IPS-20b (cell line): ENCODE results near the gene RAD51B.
"Not testable (repeated sequence)": the region's sequence is repeated elsewhere in the genome, so short reads cannot be mapped to it uniquely, and the experiment has no call there.

Experiments used
- H3K27ac ChIP-seq: one replicate; pipeline ENCODE4 v1.5.1; 2013; ENCODE audit warnings: low read length
- H3K27me3 ChIP-seq: 2 replicates; pipeline ENCODE4 v1.6.1; 2013; ENCODE audit warnings: mild to moderate bottlenecking, low read length, inconsistent platforms; ENCODE audit not compliant: insufficient read depth
- H3K36me3 ChIP-seq: 2 replicates; pipeline ENCODE4 v1.6.1; 2013; ENCODE audit warnings: low read depth, mild to moderate bottlenecking, inconsistent platforms, low read length, moderate library complexity; ENCODE audit not compliant: insufficient read depth
- H3K4me1 ChIP-seq: 2 replicates; pipeline ENCODE4 v1.6.1; 2013; ENCODE audit warnings: mild to moderate bottlenecking, control low read depth, inconsistent platforms, low read length, moderate library complexity; ENCODE audit not compliant: insufficient read depth
- H3K4me3 ChIP-seq: 2 replicates; pipeline ENCODE4 v1.5.1; 2013; ENCODE audit warnings: mild to moderate bottlenecking, low read length, inconsistent platforms
- H3K9ac ChIP-seq: 2 replicates; pipeline ENCODE4 v1.6.1; 2013; ENCODE audit warnings: low read depth, mild to moderate bottlenecking, inconsistent platforms, low read length, moderate library complexity
- H3K9me3 ChIP-seq: 2 replicates; pipeline ENCODE4 v1.6.1; 2013; ENCODE audit warnings: mild to moderate bottlenecking, low read depth, low read length, inconsistent platforms; ENCODE audit not compliant: insufficient read depth

RAD51B gene

DNA sequence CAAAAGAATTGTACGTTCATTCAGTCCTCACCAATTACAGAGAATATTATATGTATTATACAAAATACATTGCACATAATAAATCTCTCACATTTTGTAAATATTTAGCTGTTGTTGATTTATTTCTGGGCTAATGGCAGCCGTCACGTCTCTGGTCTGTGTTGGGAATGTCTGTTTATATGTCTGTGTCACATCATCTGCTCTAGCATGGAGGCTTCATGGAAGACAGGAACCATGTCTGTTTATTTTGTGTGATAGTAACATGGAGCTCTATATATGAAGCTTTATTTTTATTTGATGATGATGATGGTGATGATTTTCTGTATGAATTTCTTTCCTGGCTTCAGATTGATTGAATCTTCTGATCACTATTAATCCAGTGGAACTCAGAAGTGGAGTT, 138.4 kb downstream of the RAD51B start:
- Histone ChIP-seq H3K4me3 (no peak overlapping the region), H3K27ac (no peak overlapping the region), H3K9me3 (no peaks in the 10 kb centered on the region), H3K36me3 (no peaks in the 10 kb centered on the region), H3K9ac (no peak overlapping the region), H3K27me3 (no peaks in the 10 kb centered on the region), H3K4me1 (no peaks in the 10 kb centered on the region)

- H3K36me3 ChIP-seq = no peaks in the 10 kb centered on the region
- H3K27me3 ChIP-seq = no peaks in the 10 kb centered on the region
- H3K27ac ChIP-seq = no peak overlapping the region
- no peaks in the 10 kb centered on the region for H3K4me1 ChIP-seq
- H3K9me3 ChIP-seq = no peaks in the 10 kb centered on the region
- H3K9ac ChIP-seq = no peak overlapping the region
- no peak overlapping the region for H3K4me3 ChIP-seq
Observed at GRCh38 chr14:67961676-67962075, 142.1 kb downstream of the RAD51B start.

GRCh38 chr14:67962215-67962644, 142.7 kb downstream of the RAD51B start:
- H3K27me3 ChIP-seq = no peaks in the 10 kb centered on the region
- H3K9me3 ChIP-seq = peaks cover 4% of the 10 kb centered on the region
- no peak overlapping the region for H3K4me3 ChIP-seq
- H3K9ac ChIP-seq = no peak overlapping the region
- no peak overlapping the region for H3K27ac ChIP-seq
- no peaks in the 10 kb centered on the region for H3K4me1 ChIP-seq
- peaks cover 2% of the 10 kb centered on the region; the same call in 1 of the 2 replicates for H3K36me3 ChIP-seq

GRCh38 chr14:67963545-67963944, 144.0 kb downstream of the RAD51B start:
- Histone ChIP-seq H3K4me3 (no peak overlapping the region), H3K27me3 (no peaks in the 10 kb centered on the region), H3K36me3 (peaks cover 5% of the 10 kb centered on the region; the same call in 1 of the 2 replicates), H3K4me1 (no peaks in the 10 kb centered on the region), H3K9ac (no peak overlapping the region), H3K9me3 (peaks cover 13% of the 10 kb centered on the region), H3K27ac (no peak overlapping the region)

DNA sequence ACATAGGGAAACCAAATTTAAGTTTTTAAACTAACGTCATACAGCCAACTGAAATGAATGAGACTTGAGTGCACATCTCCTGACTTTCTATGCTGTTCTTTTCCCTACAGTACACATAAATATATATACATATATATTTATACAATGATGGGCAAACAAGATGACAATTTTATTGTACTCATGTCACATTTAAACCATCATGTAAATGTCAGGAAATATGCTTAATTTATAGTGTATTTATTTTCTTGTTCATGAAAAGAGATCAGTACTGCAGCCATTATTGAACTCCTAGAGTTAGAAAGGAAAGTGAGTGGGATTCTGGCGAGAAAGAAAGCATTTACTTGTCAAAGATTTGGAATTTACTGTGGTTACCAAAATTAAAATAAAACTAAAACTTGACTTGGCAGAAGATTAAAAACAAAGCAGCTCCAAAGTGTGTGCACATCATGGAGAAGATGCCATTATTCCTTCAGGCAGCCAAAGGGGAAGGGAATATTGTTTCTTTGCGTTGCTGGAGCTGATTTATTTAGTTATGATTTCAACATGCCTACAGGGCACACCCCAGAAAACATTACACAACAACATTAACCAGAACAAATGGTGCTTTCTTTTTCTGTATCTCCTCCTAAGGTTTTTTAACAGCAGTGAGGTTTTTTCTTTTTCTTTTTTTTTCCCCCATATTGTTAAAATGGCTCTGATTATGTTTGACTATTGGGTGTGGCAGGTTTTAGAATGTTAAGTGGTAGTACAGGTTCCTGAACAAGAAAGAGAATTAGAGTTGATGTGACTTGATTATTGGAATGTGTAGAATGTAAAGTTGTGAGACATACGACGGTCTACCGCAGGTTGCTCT, 144.6 kb downstream of the RAD51B start:
- Histone ChIP-seq H3K4me1 (no peaks in the 10 kb centered on the region), H3K27me3 (no peaks in the 10 kb centered on the region), H3K4me3 (no peak overlapping the region), H3K9me3 (peaks cover 19% of the 10 kb centered on the region), H3K36me3 (peaks cover 10% of the 10 kb centered on the region), H3K27ac (no peak overlapping the region), H3K9ac (no peak overlapping the region)

DNA sequence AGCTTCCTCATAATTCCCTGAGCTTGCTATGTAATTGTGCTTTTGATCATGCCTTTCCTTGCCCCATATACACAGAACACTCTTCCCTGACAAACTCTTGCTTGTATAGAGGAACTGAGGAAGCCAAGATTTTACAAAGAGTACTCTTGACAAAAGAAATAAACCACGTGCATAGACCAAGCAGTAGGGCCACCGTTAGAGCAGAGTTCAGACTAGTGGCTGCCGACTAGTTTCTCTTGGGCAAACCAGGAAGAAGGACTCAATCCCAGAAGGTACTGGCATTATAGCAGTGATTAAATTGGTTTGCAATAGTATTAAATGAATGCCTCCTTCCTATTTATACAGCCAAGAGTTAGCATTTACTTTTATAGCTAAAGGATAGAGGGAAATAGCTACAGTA, 146.1 kb downstream of the RAD51B start:
- Histone ChIP-seq H3K9me3 (peaks cover 20% of the 10 kb centered on the region), H3K27ac (no peak overlapping the region), H3K27me3 (no peaks in the 10 kb centered on the region), H3K36me3 (peaks cover 12% of the 10 kb centered on the region), H3K4me1 (peaks cover 10% of the 10 kb centered on the region), H3K4me3 (no peak overlapping the region), H3K9ac (no peak overlapping the region)

DNA sequence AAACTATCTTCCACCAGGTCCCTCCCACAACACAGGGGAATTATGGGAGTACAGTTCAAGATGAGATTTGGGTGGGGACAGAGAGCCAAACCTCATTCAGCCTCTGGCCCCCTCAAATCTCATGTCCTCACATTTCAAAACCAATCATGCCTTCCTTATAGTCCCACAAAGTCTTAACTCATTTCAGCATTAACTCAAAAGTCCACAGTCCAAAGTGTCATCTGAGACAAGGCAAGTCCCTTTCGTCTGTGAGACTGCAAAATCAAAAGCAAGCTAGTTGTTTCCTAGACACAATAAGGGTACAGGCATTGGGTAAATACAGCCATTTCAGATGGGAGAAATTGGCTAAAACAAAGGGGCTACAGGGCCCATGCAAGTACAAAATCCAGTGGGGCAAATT, 147.6 kb downstream of the RAD51B start:
- H3K4me3 ChIP-seq = no peak overlapping the region
- no peaks in the 10 kb centered on the region for H3K27me3 ChIP-seq
- peaks cover 12% of the 10 kb centered on the region for H3K36me3 ChIP-seq
- peaks cover 24% of the 10 kb centered on the region for H3K4me1 ChIP-seq
- peaks cover 20% of the 10 kb centered on the region for H3K9me3 ChIP-seq
- H3K27ac ChIP-seq = no peak overlapping the region
- no peak overlapping the region for H3K9ac ChIP-seq

GRCh38 chr14:67967970-67968369, 148.4 kb downstream of the RAD51B start:
- not testable (repeated sequence) for H3K27me3 ChIP-seq, H3K27ac ChIP-seq, H3K9ac ChIP-seq, H3K4me3 ChIP-seq
- Histone ChIP-seq H3K36me3 (peaks cover 12% of the 10 kb centered on the region), H3K4me1 (peaks cover 24% of the 10 kb centered on the region), H3K9me3 (peaks cover 20% of the 10 kb centered on the region)

GRCh38 chr14:67970923-67971322, 151.3 kb downstream of the RAD51B start:
- H3K9ac ChIP-seq = 0 out of 2 replicates have a peak overlapping the region, but pooled peaks have one; percentile 6
- H3K4me3 ChIP-seq = 0 out of 2 replicates have a peak overlapping the region, but pooled peaks have one; percentile 20
- peak overlapping the region; percentile 37 for H3K27ac ChIP-seq
- H3K36me3 ChIP-seq = peaks cover 12% of the 10 kb centered on the region
- peaks cover 24% of the 10 kb centered on the region for H3K4me1 ChIP-seq
- peaks cover 20% of the 10 kb centered on the region for H3K9me3 ChIP-seq
- H3K27me3 ChIP-seq = no peaks in the 10 kb centered on the region

DNA sequence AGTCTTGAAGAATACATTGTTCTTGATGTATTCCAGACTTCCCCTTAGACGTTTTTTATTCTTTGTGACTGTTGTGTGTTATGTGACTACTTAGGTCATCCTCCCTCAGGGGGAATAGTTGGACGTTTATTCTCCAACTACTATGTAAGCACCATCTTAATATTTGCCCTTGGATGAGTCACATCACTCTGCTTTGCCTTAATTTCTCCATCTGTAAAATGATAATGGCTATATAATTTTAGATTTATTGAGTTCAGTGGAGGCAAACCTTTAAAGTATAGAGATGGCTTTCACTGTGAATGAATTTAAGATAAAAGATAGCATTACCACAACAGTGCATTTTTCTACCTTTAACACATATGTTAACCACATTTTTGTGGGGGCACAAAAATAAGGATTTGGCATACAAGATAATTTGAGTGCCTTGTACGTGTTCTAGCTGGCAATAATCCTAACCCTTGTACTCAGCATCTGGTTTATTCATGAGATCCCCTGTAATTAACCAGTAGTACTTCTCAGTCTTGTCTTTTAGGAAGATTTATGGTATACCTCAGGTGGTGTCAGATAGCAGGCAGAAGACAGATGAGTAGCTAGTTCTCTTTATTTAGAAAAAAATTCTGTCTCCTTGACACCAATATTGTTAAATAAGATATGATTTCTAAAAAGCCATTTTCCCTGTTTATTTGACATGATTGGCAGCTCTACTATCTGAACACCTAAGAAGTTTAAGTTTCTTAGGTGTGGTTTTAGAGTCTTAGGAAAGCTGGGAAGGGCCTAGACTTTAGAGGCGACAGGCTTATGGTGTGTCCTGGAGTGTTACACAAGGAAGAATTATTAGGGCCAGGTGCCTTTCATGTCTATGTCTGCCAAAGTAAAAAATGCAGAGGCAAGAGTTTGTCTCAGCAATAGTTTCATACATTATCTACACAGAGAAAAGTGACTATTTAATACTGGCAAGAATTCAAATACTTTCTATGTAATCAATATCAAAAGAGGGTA, 152.3 kb downstream of the RAD51B start:
- Histone ChIP-seq H3K4me3 (no peak overlapping the region), H3K27ac (no peak overlapping the region)

DNA sequence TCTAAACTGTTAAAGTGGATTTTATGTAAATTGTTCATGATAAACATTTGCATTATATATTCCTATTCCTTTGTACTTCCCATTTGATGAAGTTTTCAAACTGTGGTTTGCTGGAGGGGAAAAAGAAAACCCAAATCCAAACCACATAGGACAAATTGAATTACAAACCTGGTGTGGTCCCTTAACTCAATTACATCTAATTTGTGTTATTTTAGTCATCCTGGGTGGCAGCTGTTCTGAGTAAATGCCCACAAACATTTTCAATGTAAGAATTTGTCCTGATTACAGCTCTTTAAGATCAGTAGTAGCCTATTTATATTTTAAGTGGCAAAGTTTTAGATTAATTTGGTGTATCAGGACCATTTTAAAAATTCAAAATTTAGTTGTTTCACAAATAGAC, 153.9 kb downstream of the RAD51B start:
- Histone ChIP-seq H3K27ac (no peak overlapping the region), H3K36me3 (peaks cover 6% of the 10 kb centered on the region; the same call in 1 of the 2 replicates), H3K9me3 (peaks cover 7% of the 10 kb centered on the region; the same call in 1 of the 2 replicates), H3K4me1 (peaks cover 29% of the 10 kb centered on the region), H3K9ac (no peak overlapping the region), H3K4me3 (no peak overlapping the region), H3K27me3 (no peaks in the 10 kb centered on the region)

More for the DNA sequence above, 152.3 kb downstream of the RAD51B start:
- no peaks in the 10 kb centered on the region for H3K27me3 ChIP-seq
- H3K9ac ChIP-seq = no peak overlapping the region
- H3K36me3 ChIP-seq = peaks cover 12% of the 10 kb centered on the region
- peaks cover 24% of the 10 kb centered on the region for H3K4me1 ChIP-seq
- H3K9me3 ChIP-seq = peaks cover 18% of the 10 kb centered on the region
